ENCODE data around the gene OPCML.

The OPCML gene

GRCh38 chr11:132892876-132893275 is 639.4 kb downstream of the OPCML start:
- H3K4me3 ChIP-seq (IDR thresholded peaks at IDR 0.05; ENCODE audit: insufficient read depth, low read depth, low read length): no peak overlapping the region
- H3K4me2 ChIP-seq: no peak overlapping the region
- H3K27me3 ChIP-seq (ENCODE audit: insufficient read depth, low read depth): no peaks in the 10 kb centered on the region
- TF ChIP-seq CTCF (conservative IDR thresholded peaks at IDR 0.05; ENCODE audit: low read depth, low read length): no peak
- no peak overlapping the region for H2AFZ ChIP-seq (ENCODE audit: low read depth)
- H3K9ac ChIP-seq: no peak overlapping the region
- no peaks in the 10 kb centered on the region for H3K79me2 ChIP-seq (ENCODE audit: insufficient read depth, low read depth)
- no peaks in the 10 kb centered on the region for H3K4me1 ChIP-seq (ENCODE audit: low read depth, poor library complexity, severe bottlenecking)
- H4K20me1 ChIP-seq (ENCODE audit: insufficient read depth): no peaks in the 10 kb centered on the region
- H3K36me3 ChIP-seq (ENCODE audit: insufficient read depth): no peaks in the 10 kb centered on the region
- H3K27ac ChIP-seq: no peak overlapping the region

GRCh38 chr11:132888226-132888625 is 644.1 kb downstream of the OPCML start:
- no peak overlapping the region for H3K9ac ChIP-seq
- no peaks in the 10 kb centered on the region for H3K4me1 ChIP-seq (ENCODE audit: low read depth, poor library complexity, severe bottlenecking)
- H3K4me2 ChIP-seq: no peak overlapping the region
- no peaks in the 10 kb centered on the region for H3K27me3 ChIP-seq (ENCODE audit: insufficient read depth, low read depth)
- TF ChIP-seq CTCF (conservative IDR thresholded peaks at IDR 0.05; ENCODE audit: low read depth, low read length): no peak
- H3K79me2 ChIP-seq (ENCODE audit: insufficient read depth, low read depth): no peaks in the 10 kb centered on the region
- H4K20me1 ChIP-seq (ENCODE audit: insufficient read depth): no peaks in the 10 kb centered on the region
- H3K27ac ChIP-seq: no peak overlapping the region
- no peak overlapping the region for H2AFZ ChIP-seq (ENCODE audit: low read depth)
- H3K4me3 ChIP-seq (IDR thresholded peaks at IDR 0.05; ENCODE audit: insufficient read depth, low read depth, low read length): no peak overlapping the region
- no peaks in the 10 kb centered on the region for H3K36me3 ChIP-seq (ENCODE audit: insufficient read depth)

GRCh38 chr11:132886335-132886734 is 646.0 kb downstream of the OPCML start:
- no peak overlapping the region for H3K27ac ChIP-seq
- H3K4me3 ChIP-seq (IDR thresholded peaks at IDR 0.05; ENCODE audit: insufficient read depth, low read depth, low read length): no peak overlapping the region
- TF ChIP-seq CTCF (conservative IDR thresholded peaks at IDR 0.05; ENCODE audit: low read depth, low read length): no peak
- no peaks in the 10 kb centered on the region for H4K20me1 ChIP-seq (ENCODE audit: insufficient read depth)
- H2AFZ ChIP-seq (ENCODE audit: low read depth): no peak overlapping the region
- no peak overlapping the region for H3K9ac ChIP-seq
- H3K27me3 ChIP-seq (ENCODE audit: insufficient read depth, low read depth): no peaks in the 10 kb centered on the region
- H3K36me3 ChIP-seq (ENCODE audit: insufficient read depth): no peaks in the 10 kb centered on the region
- H3K4me1 ChIP-seq (ENCODE audit: low read depth, poor library complexity, severe bottlenecking): no peaks in the 10 kb centered on the region
- no peaks in the 10 kb centered on the region for H3K79me2 ChIP-seq (ENCODE audit: insufficient read depth, low read depth)
- H3K4me2 ChIP-seq: no peak overlapping the region

- no peak overlapping the region for H2AFZ ChIP-seq (ENCODE audit: low read depth)
- no peaks in the 10 kb centered on the region for H3K79me2 ChIP-seq (ENCODE audit: insufficient read depth, low read depth)
- no peak overlapping the region for H3K4me2 ChIP-seq
- H3K27ac ChIP-seq: no peak overlapping the region
- no peak for TF ChIP-seq CTCF (conservative IDR thresholded peaks at IDR 0.05; ENCODE audit: low read depth, low read length)
- no peak overlapping the region for H3K4me3 ChIP-seq (IDR thresholded peaks at IDR 0.05; ENCODE audit: insufficient read depth, low read depth, low read length)
- H4K20me1 ChIP-seq (ENCODE audit: insufficient read depth): no peaks in the 10 kb centered on the region
- H3K27me3 ChIP-seq (ENCODE audit: insufficient read depth, low read depth): no peaks in the 10 kb centered on the region
- H3K9ac ChIP-seq: no peak overlapping the region
- H3K4me1 ChIP-seq (ENCODE audit: low read depth, poor library complexity, severe bottlenecking): no peaks in the 10 kb centered on the region
- no peaks in the 10 kb centered on the region for H3K36me3 ChIP-seq (ENCODE audit: insufficient read depth)
Observed at GRCh38 chr11:132883241-132883640, 649.1 kb downstream of the OPCML start.

All from KMS-11 (cell line).